VCaP (cell line): ENCODE data around the gene MYO1E.

ENCODE experiments used
- H3K27ac ChIP-seq: fragments of 450-650 bp; 2 replicates; pipeline ENCODE4 v1.5.1; 2017
- CTCF ChIP-seq: fragments of 450-650 bp; conservative IDR thresholded peaks from 2 replicates; pipeline ENCODE4 v1.5.1; 2017; ENCODE audit warnings: mild to moderate bottlenecking, moderate library complexity

The MYO1E gene

GRCh38 chr15:59298854-59299250 is 73.8 kb downstream of the MYO1E start:
- TF ChIP-seq CTCF: no peak

GRCh38 chr15:59298225-59298853 is 74.3 kb downstream of the MYO1E start:
- TF ChIP-seq CTCF: no peak
- H3K27ac ChIP-seq: no peak overlapping the region

More at GRCh38 chr15:59298854-59299250, 73.8 kb downstream of the MYO1E start:
- no peak overlapping the region for H3K27ac ChIP-seq

GRCh38 chr15:59296181-59296617 is 76.5 kb downstream of the MYO1E start:
- TF ChIP-seq CTCF: no peak
- H3K27ac ChIP-seq: no peak overlapping the region

- TF ChIP-seq CTCF: no peak
- no peak overlapping the region for H3K27ac ChIP-seq
These were observed 77.2 kb downstream of the MYO1E start for GRCh38 chr15:59295261-59296001.

GRCh38 chr15:59294574-59295260 is 78.0 kb downstream of the MYO1E start:
- no peak overlapping the region for H3K27ac ChIP-seq
- no peak for TF ChIP-seq CTCF

- H3K27ac ChIP-seq: no peak overlapping the region
These were observed 80.1 kb downstream of the MYO1E start for GRCh38 chr15:59292442-59293151.

More at GRCh38 chr15:59292442-59293151, 80.1 kb downstream of the MYO1E start:
- no peak for TF ChIP-seq CTCF
